Measurements from ENCODE around the gene YES1.

- TF ChIP-seq CTCF (IDR thresholded peaks at IDR 0.05; ENCODE audit: extremely low read depth in 1 of 2, insufficient read depth in 1 of 2, low read depth in 1 of 2, low read length in 2 of 2): no peak
- no peak for TF ChIP-seq EZH2 (IDR thresholded peaks at IDR 0.05; ENCODE audit: borderline replicate concordance, low read depth, low read length, severe bottlenecking)
- no peak for TF ChIP-seq POLR2A (IDR thresholded peaks at IDR 0.05; ENCODE audit: low read depth, low read length)
These were observed 41.4 kb upstream of the YES1 start for GRCh38 chr18:853471-853870.

All from endothelial cell of umbilical vein (primary cell).